ENCODE results near the gene OCA2.
"Not testable (repeated sequence)": the region's sequence is repeated elsewhere in the genome, so short reads cannot be mapped to it uniquely, and the experiment has no call there.

The OCA2 gene

DNA sequence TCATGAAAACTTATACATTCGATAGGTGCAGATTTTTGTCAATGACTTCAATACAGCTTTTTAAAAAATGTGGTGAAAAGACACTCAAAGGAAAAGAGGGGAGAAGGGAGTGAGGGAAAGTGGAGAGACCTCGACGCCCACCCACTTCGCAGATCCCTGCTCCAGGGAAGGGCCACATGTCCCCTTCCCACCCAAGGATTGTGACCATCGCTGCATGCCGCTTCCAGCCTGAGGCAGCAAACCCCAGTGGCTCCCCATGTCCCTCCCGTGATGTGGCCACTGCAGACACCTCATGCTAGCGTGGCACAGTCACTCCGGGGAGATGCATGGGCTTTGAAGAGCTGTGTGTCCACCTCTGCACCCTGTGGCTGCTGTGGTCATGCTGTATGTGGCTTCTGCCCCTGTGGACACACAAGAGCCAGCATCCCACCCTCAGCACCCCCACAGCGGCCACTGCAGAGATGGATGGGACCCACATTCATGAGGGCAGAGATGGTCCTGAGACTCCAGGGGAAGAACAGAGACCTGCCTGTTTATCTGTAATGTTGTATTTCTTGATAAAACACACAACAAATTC, 230.2 kb downstream of the OCA2 start:
- DNase-seq, result no peak

DNA sequence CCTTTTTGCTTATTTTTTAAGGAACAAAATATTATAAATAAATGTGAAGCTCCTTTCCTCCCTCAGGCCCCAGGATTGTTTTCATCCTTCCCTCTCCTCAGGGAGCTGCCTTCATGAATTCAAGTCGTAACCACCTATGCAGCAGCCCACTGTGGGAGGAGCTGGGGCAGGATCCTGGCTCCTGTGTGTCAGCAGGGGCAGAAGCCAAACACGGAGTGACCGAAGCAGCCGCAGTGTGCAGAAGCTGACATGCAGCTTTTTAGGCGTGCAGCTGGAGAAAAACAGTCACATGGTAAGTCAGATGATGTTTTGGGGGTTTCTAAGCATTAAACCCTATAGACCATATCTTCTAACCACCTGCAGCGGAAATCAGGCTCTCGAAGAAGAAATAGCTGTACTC, 231.3 kb downstream of the OCA2 start:
- no peak for DNase-seq

DNA sequence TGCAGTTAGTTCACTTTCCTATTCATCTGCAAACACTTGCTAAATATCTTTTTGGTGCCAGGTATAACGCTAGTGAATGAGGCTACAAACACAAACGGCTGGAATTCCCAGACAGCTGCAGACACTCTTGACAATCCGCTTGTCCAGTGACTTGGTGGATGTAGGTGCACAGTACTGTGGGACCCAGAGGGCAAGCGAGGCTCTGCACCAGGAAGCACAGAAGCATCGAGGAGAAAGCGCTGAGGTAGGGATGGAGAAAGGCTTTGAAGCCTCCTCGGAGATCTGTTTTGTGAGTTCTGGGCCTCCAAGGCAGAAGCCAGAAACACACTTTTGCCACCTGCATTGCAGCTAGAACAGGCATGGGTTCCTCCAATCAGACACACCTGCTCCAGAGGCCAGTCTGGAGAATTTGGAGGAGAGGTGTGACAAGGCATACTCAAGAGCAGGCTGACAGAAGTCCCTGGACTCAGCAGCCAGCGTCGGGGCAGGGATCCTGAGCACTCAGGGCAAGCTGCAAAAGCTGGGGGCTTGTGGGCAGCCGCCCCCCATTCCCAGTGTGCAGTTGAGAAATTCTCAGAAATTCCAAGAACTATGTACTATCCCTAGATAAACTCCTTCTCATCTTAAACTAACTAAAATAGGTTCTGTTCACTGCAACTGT, 232.5 kb downstream of the OCA2 start:
- DNase-seq, result no peak

DNA sequence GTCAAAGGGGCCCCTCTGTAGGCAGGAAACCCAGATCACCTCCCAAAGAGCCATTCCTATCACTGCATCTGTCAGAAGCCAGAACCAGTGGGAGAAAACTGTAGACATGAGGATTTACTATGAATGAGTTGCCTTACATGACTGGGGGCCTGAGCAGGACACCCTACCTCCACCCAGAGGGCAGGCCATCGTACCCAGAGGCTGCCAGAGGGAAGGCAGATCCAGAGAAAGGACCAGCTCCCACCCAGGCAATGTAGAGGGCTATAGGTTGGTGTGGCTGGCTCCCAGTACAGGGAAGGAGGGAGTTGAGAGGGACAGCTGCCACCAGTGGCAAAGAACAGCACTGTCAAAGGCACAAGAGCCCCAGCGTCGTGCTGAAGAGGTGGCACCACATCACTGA, 233.2 kb downstream of the OCA2 start:
- DNase-seq, result no peak

DNA sequence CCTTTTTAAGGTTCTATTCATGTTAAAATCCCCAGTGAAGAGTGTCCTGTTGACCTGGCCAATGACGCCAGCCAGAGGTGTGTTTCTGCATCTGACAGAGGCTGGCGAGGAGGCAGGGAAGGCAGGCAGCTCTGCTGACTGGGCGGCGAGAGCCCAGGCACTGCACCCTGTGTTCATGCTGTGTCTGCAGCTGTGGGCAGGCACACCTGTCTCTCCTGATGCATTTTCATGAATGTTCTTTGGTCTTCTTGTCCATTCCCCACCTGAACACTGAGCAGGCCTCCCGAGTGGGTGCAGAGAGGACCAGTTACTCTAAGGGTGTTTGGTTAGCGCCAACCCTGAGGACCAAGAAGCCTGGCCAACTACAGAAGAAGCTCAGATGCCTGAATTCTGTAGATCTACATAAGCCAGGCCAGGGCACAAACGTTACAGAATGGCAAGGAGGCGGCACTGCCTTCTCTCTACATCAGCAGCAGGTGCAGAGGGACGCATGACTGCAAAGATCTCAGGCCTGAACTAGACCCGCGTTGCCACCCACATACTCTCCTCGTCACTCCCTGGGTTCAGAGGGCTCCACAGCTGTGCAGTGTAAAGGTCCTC, 233.7 kb downstream of the OCA2 start:
- no peak for DNase-seq

DNA sequence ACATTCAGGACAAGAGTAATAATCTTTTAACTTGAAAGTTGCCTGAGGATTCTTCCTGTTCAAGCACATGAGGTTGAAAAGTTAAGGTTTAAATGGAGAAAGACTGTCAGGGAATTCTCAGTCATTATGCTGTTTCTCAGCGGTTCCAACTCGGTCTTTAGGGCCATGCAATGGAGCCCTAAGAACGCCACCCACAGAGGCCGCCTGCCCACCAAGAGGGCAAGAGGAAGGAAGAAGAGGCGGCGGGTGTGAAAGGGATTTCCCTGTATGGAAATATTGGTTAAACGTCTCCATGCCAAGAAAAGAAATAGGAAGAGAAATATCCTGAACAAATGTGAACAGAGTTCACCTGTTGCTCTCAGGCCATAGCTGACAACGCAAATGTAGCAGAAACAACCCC, 234.4 kb downstream of the OCA2 start:
- no peak for DNase-seq

DNA sequence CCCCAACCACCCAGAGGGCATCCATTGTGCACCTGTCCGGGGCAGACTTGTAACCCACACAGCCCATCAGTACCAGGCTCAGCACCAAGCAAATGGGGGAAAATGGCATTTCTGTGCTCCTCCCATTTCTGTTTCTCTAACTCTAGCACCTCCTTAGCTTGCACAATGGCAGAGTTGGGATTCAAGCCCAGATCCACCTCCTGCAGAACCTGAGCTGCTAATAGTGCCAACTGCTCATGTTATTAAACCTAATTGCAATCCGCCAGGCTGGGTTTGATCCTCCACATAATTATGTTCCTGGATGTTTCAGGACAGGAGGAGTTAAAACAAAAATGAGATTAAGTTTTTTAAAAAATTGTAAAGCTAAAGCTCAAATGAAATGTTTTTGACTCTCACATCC, 235.0 kb downstream of the OCA2 start:
- DNase-seq, result peak in 1 of 2 experiments; percentile 34

DNA sequence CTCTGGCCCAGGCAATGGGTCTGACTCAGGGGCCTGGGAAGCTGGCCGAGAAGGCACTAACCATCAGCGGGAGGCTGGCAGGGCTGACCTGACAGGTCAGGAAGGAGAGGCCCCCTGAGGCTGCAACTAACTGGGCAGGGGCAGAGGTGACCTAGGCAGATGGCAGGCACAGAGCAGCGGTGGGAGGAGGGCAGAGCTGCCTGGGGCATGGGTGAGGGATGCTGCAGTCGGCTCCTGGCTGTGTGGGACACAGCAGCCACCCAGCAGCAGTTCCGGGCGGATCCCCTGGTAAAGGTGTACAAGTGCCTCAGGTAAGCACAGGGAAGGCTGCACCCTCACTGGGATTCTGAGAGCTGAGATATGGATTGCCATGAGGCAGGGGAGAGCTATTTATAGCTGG, 236.1 kb downstream of the OCA2 start:
- no peak for DNase-seq

DNA sequence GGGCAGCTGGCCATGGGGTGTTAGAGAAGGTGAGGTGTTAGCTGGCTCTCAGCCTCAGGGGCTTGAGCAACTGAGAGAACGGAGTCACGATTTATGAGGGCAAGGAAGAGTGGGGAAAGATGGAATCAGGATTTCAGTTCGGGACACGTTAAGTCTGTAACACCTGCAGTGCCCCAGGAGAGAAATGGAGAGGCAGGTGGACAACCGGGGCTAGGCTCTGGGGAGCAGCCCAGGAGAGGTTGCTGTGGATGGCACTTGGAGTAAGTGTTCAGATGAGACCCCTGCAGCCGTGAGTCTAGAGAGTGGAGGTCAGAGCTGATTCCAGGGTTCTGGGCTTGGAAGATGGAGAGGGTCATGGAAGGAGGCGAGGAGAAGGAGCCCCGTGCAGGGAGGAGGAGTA, 237.9 kb downstream of the OCA2 start:
- no peak for DNase-seq

DNA sequence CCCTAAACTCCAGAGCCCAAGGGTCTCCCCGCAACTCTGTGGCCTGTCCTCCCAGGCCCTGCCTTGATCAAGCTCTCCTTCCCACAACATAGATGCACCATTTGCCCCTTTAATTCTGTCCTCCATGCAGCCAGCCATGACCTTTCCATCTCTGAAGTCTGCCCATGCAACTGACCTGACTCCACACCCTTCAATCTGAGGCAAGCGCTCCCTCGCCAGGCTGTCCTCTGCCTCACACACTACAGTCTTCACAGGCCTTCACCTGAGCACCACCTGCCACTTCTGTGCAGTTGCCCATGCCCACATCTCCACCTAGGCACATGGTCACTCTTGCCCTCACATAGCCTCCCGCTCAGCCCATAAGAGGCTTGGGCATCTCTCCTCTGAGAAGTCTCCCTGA, 244.0 kb downstream of the OCA2 start:
- DNase-seq, result no peak

DNA sequence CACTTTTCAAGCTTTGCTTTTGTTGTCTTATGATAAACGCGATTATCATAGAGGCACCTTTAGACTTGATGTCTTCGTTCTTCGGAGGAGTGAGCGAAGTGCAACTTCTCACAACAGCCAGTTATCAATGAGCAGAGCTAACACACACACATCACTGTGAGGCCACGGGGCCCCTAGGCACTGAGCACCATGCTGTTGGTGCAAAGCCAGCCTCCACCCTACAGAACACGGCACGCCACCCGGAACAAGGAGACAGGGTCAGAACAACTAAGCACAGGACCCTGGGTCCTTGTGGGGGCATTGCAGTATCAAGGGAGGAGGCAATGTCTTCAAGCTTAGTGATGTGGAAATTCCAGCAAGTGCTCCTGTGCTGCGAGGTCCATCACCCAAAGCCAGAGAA, 244.5 kb downstream of the OCA2 start:
- DNase-seq, result no peak

DNA sequence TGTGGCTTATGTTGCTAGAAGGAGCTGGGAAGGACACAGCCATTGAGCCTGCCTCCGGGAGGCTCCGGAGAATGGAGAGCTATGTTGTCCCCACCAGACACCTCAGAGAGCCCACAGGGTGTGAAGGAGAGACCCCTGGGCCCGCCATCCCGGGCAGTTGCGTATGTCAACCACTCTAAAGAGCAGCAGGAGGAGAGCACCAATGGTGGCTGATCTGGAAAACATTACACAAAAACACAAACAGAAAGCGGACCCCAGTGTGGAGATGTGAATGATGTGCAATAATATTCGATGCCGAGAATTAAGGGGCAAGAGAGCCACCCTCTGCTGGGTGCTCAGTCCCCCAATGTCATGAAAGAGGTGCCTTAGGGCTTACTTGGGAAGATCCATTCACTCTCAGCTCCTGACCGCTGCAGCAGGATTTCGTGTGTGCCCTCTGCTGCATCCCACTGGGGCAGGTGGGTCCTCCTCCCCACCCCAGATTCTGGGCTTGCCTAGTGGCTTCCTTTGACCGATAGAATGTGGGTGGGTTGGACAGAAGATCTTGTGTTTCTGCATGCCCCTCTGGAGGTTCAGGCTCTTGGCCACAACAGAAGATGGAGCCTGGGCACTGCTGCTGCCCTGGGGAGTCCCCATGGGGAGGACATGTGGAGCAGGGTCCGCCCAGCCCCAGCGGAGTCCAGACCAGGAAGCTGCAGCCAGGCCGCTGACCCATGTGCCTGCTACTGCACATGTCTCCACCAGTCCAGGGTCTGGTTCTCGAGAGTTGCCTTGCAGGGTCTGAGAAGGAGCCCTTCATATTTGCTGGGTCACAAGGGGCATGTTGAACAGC, 245.3 kb downstream of the OCA2 start:
- no peak for DNase-seq

DNA sequence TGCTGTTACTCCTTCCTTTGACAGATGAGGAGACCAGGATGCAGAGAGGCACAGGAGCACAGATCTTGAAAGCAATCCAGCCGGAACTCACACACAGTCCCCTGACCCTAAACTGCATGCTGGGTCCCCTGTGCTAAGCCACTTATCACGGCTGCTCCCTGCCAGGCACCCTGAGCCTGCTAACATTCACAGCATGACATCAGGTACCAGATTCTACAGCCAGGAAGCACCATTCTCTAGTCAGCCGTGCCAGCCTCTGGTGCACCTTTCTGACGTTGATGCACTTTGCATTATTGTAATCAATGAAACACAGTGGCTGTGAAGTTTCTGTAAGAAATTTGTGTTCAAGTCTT, 247.3 kb downstream of the OCA2 start:
- DNase-seq, result no peak

DNA sequence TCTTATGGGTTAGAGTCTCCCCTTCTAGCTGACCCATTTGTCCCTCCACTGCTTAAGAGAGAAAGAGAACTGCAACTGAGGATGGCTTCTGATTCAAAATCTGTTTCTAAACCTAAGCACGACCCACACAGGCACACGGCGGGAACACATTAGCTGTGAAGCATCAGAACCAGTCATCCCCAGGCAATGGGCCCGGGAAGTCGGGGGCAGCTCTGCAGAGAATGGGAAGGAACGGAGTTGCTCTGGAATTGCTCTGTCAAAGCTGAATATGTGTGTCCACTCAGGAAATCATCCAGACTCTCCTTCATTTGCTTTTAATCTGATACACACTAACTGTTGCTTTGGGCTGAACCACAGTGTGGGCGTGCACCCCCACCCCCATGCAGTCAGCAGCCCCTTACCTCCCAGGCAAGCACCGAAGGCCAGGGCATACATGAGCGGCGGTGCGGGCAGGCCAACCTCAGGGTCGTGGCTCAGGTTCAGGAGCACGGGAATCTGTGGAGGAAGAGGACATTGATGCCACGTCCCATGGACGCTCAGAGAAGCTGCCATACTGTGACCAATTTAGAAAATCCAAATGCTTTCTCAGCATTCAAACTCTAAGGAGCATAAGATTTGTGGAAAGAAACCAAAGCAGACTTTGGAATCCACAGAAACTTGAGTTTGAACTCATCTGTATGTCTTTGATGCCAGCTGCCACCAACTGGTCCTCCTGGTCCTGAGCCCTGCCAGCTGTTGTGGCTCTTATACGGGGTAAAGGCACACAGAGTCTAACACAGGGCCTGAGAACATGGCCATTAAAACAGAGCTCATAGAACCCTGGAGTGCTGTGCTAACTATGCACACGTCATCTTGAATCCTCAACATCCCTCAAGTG, 247.9 kb downstream of the OCA2 start:
- no peak for DNase-seq

DNA sequence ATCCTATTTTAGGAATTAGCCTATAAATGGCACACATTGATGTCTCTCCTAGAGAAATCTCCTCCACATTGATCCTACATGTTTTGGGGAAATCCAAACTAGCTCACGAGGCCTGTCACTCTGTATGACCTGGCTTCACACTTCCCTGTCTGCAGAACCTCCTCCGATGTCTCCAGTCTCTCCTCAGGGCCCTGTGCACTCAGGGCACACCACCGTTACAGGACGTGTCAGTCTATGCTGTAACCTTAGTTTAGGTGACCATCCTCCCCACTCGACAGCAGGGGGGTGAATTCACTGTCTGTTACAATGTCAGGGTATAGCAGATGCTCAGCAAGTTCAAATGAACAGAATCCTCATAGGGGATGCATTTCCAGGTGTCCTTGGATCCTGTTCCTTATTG, 249.1 kb downstream of the OCA2 start:
- no peak for DNase-seq

DNA sequence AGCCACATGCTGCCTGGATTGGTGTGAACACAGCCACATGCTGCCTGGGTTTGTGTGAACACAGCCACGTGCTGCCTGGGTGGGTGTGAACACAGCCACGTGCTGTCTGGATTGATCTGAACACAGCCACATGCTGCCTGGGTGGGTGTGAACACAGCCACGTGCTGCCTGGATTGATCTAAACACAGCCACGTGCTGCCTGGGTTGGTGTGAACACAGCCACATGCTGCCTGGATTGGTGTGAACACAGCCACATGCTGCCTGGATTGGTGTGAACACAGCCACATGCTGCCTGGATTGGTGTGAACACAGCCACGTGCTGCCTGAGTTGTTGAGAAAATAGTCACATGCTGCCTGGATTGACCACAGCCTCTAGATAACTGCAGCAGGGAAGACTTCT, 250.2 kb downstream of the OCA2 start:
- not testable (repeated sequence) for DNase-seq

DNA sequence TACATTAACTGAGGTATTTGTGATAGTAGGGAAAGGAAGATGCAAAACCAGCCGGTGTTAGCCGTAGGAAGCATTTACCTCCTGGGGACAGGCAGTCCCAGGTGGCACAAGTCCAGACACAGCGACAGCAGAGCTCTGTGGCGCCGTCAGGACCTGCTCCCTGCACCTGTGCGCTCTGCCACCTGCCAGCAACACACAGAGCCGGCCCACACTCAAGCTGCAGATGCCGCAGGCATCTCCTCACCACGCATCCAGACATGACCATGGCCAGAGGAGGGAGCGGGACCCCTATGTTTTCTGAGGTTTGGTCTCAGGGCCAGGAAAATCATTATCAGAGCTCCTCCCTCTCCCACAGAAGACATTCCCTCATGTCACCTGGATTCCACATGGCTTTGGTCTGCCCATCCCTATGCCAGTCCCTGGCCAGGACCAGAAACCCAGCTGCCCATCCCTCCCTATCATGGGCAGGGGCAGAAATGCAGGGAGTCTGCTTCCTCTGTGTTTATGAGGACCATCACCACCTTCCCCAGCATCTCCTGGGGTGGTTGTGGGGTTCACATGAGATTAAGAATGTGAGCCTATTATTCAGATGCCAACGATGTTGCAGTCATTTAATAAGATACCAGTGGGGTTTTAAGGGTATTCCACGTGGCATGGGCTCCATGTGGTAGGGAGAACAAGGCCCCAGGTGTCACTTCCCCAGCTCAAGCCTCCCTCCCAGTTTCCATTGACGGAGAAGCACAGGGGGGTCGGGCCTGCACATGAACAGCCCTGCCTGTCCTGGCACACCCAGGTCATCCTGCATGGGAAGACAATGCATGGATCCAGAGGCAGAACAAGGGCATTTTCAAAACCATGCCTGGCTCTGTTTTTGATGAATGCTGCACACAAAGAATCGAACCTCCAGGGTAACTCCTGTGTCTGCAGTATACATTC, 251.1 kb downstream of the OCA2 start:
- peak; percentile 73 to 91 for DNase-seq

DNA sequence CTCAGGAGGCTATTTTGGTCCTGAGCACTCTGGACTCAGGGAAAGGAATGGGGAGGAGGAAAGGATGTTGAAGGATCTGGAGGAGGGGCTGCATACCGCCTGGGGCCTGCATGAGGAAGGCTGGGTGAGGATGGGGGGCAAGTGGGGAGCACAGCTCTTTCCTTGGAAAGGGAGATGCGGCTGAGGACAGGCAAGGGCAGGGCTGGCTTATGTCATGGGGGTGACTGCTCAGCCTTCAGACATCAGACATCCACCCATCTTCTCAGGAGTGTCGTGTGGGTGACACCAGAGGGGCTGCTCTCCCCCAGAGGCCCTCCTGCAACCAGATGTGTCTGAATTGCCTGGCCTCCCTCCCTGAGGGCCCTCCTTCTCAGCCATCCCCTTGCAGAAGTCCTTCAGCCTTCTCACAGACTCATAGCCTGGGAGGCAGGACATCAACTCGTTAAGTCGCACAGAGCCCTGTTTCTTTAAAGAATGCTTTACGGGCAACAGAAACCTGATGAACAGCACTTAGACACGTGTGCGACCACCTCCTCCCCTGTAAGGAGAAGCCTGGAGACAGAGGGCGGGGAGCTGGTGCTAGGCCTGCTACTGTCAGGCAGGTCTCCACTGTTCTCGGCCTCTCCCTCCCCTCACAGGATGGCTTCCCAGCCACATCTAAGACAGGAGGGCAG, 252.3 kb downstream of the OCA2 start:
- no peak for DNase-seq

DNA sequence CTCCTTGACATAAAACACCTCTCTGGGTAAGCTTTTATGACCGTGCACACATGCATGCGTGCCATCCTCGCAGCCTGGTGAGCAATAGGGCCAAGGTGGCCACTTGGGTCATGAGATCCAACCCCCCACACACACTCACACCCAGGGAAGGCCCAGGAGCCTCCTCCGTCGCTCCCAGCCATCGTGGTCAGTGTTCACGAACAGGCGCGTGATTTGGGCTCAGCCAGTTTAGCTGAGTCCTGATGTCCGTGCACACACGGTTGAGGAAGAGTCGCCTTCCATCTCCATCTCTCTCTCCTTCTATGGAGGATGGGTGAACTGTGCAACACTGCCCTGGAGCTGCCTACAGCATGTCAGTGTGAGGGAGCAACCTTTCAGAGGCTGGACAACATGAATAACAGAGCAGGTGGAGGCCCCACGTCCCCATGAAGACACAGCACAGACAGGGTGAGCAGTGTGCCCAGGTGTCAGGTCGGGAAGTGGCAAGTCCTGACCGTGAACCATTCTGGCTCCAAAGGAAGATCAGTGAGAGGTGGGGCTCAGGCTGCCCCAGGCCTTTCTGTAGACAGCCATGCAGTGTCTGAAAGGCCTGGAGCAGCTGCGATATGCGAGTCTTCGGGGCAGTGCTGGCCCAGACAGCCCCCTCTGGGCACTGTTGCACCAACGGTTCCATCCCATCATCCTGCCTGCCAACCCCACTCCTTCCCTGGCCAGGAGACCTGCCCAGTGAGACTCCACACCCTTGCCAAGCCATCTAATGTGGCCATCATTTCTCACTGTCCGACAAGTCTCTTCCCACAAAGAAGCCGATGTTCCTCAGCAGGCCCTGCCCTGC, 253.4 kb downstream of the OCA2 start:
- DNase-seq, result no peak

DNA sequence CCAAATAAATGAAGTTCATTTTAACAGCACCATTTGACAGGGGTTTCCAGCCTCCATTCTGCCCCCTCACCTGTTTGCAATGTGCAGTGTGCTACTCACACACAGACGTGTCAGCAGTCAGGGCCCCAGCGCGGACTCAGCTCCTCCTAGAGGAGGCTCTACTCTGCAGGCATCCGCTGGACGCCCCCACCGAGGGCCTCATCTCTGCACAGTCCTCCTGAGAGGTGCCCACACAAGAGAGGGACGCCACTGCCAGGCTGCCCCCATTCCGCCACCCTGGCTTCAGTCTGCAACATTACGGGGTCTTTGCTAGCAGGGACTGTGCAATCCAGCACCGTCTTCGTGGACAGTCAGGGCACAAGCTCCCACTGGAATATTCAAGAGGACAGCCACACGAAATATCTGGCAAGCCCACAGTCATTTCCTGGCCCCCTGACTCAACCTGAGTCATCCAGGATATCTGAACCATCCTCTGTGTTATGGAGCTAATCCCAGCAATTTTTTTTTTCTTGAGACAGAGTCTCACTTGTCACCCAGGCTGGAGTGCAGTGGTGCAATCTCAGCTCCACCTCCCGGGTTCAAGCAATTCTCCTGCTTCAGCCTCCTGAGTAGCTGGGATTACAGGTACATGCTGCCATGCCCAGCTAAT, 255.0 kb downstream of the OCA2 start:
- DNase-seq, result no peak

All from NCI-H2081 (cell line).